A673 (cell line): Measurements from ENCODE around the gene MAN1A2. TPM values are rescaled to one million over a fixed set of nuclear protein-coding genes. Genes with fewer than 3 reads are reported as not detected.

Source experiments
- BruUV-seq: library from RNA; stranded (reverse); fragments of 400-500 nt; replicated peaks from 2 replicates; lab custom pipeline; 2021; lab: Mats Ljungman, UMichigan
- CTCF ChIA-PET: fragments of 300-600 bp; sonication (Branson Sonifier 250); formaldehyde crosslinking; loops from one replicate; lab custom pipeline; 2022; ENCODE audit warnings: antibody characterized with exemption; lab: Charles Lee
- POLR2A ChIA-PET: fragments of 300-600 bp; sonication (Branson Sonifier 250); formaldehyde crosslinking; loops from one replicate; lab custom pipeline; 2022; ENCODE audit warnings: antibody characterized with exemption; ENCODE audit not compliant: low non-redundant PET; lab: Charles Lee
- DNase-seq: peaks from one replicate; pipeline ENCODE4 v3.0.0-alpha.2; 2015; ENCODE audit warnings: low spot score
- H3K27ac ChIP-seq: fragments of 200-600 bp; sonication (generic); 2 replicates; pipeline ENCODE4 v1.5.1; 2016; ENCODE audit warnings: mixed run types, low read depth, mild to moderate bottlenecking, mixed read lengths, antibody characterized with exemption, low read length; ENCODE audit not compliant: poor library complexity, severe bottlenecking
- H3K27me3 ChIP-seq: fragments of 200-600 bp; sonication (generic); replicated peaks from 2 replicates; pipeline ENCODE4 v1.6.1; 2017; ENCODE audit warnings: mixed run types, low read depth, mild to moderate bottlenecking, mixed read lengths, antibody characterized with exemption, low read length; ENCODE audit not compliant: insufficient read depth, poor library complexity
- H3K36me3 ChIP-seq: fragments of 200-600 bp; sonication (generic); 2 replicates; pipeline ENCODE4 v1.6.1; 2016; ENCODE audit warnings: mixed run types, mild to moderate bottlenecking, mixed read lengths, antibody characterized with exemption, low read length; ENCODE audit not compliant: insufficient read depth, poor library complexity, severe bottlenecking
- H3K4me1 ChIP-seq: fragments of 200-600 bp; sonication (generic); 2 replicates; pipeline ENCODE4 v1.6.1; 2017; ENCODE audit warnings: mixed run types, mild to moderate bottlenecking, mixed read lengths, antibody characterized with exemption, low read length; ENCODE audit not compliant: insufficient read depth, poor library complexity, severe bottlenecking
- H3K4me3 ChIP-seq: fragments of 200-600 bp; sonication (generic); 2 replicates; pipeline ENCODE4 v1.5.1; 2016; ENCODE audit warnings: low read depth, mixed run types, mild to moderate bottlenecking, mixed read lengths, low read length; ENCODE audit not compliant: poor library complexity, severe bottlenecking
- H3K9me3 ChIP-seq: fragments of 200-600 bp; sonication (generic); 2 replicates; pipeline ENCODE4 v1.6.1; 2016; ENCODE audit warnings: mixed run types, low read depth, mild to moderate bottlenecking, mixed read lengths, antibody characterized with exemption, low read length; ENCODE audit not compliant: poor library complexity, severe bottlenecking
- CTCF ChIP-seq: fragments of 300-800, 200-600 bp; sonication (generic); conservative IDR thresholded peaks from 2 replicates; pipeline ENCODE4 v1.5.1; 2017; ENCODE audit warnings: low read depth, mild to moderate bottlenecking, antibody characterized with exemption, low read length, moderate library complexity, mixed read lengths
- EZH2 ChIP-seq: fragments of 200-600 bp; sonication (generic); IDR thresholded peaks from 2 replicates; pipeline ENCODE4 v1.6.1; 2017; ENCODE audit warnings: borderline replicate concordance, low read depth, mild to moderate bottlenecking, mixed read lengths, antibody characterized with exemption, low read length; ENCODE audit not compliant: poor library complexity, severe bottlenecking
- intact Hi-C: fragments of 100-400 bp; cut with micrococcal nuclease; formaldehyde crosslinking; loops from one replicate; pipeline ENCODE4 v1.10.0; 2022; ENCODE audit not compliant: unreplicated experiment
- total RNA-seq: library from RNA; stranded (reverse); gene quantifications from 2 replicates; pipeline ENCODE4 v1.2.3, GENCODE V29; 2021

Gene MAN1A2
- total RNA-seq, 1 experiment from 2014 or later = 31.8 TPM

- no peaks in the 10 kb centered on the region for H3K36me3 ChIP-seq
- no peaks in the 10 kb centered on the region for H3K27me3 ChIP-seq
- H3K9me3 ChIP-seq = no peaks in the 10 kb centered on the region
- no peak for DNase-seq
- peaks cover 35% of the 10 kb centered on the region for H3K4me1 ChIP-seq
- CTCF ChIA-PET = no interaction called here
- H3K27ac ChIP-seq = no peak overlapping the region
- no TSS peak for BruUV-seq
- intact Hi-C loops = no loop called here
- POLR2A ChIA-PET = no interaction called here
- TF ChIP-seq EZH2 (no peak), CTCF (no peak)
- no peak overlapping the region for H3K4me3 ChIP-seq
These were observed 22.0 kb downstream of the MAN1A2 start for GRCh38 chr1:117389284-117389683.

- intact Hi-C loops = no loop called here
- TF ChIP-seq CTCF (no peak), EZH2 (no peak)
- no peaks in the 10 kb centered on the region for H3K9me3 ChIP-seq
- no TSS peak for BruUV-seq
- H3K4me3 ChIP-seq = no peak overlapping the region
- H3K27me3 ChIP-seq = no peaks in the 10 kb centered on the region
- POLR2A ChIA-PET = no interaction called here
- no peak for DNase-seq
- peaks cover 35% of the 10 kb centered on the region for H3K4me1 ChIP-seq
- H3K27ac ChIP-seq = no peak overlapping the region
- CTCF ChIA-PET = no interaction called here
- no peaks in the 10 kb centered on the region for H3K36me3 ChIP-seq
These were observed 22.5 kb downstream of the MAN1A2 start for GRCh38 chr1:117389779-117390178.

GRCh38 chr1:117392771-117393170 is 25.5 kb downstream of the MAN1A2 start:
- DNase-seq = peak; percentile 46
- H3K9me3 ChIP-seq = no peaks in the 10 kb centered on the region
- intact Hi-C loops = no loop called here
- POLR2A ChIA-PET = no interaction called here
- TF ChIP-seq CTCF = no peak
- no peak for TF ChIP-seq EZH2
- peaks cover 22% of the 10 kb centered on the region for H3K4me1 ChIP-seq
- H3K4me3 ChIP-seq = no peak overlapping the region
- BruUV-seq = no TSS peak
- CTCF ChIA-PET = no interaction called here
- H3K36me3 ChIP-seq = no peaks in the 10 kb centered on the region
- no peaks in the 10 kb centered on the region for H3K27me3 ChIP-seq
- no peak overlapping the region for H3K27ac ChIP-seq
